HAP-1 (cell line): ENCODE data around the gene TBC1D24.
A peak's percentile ranks its signal among the peaks of the same experiment; 100 is the strongest.

ENCODE experiments used
- DNase-seq, 2 experiments: peaks; one replicate each; pipeline ENCODE4 v3.0.0-alpha.2; 2016 to 2020; ENCODE audit warnings: low spot score in 2 of 2
- H3K27me3 ChIP-seq: fragments of 250-450 bp; sonication (Bioruptor Pico); 2 replicates; pipeline ENCODE4 v1.5.1; 2020; ENCODE audit warnings: low read depth, mild to moderate bottlenecking, moderate library complexity
- H3K36me3 ChIP-seq: fragments of 250-450 bp; sonication (Bioruptor Pico); replicated peaks from 2 replicates; pipeline ENCODE4 v1.5.1; 2020; ENCODE audit warnings: mild to moderate bottlenecking
- H3K4me1 ChIP-seq: fragments of 250-450 bp; sonication (Bioruptor Pico); 2 replicates; pipeline ENCODE4 v1.5.1; 2020; ENCODE audit warnings: mild to moderate bottlenecking
- H3K4me3 ChIP-seq: fragments of 250-450 bp; sonication (Bioruptor Pico); 2 replicates; pipeline ENCODE4 v1.5.1; 2020; ENCODE audit warnings: mild to moderate bottlenecking, moderate library complexity
- H3K9me3 ChIP-seq: fragments of 250-450 bp; sonication (Bioruptor Pico); 2 replicates; pipeline ENCODE4 v1.5.1; 2020; ENCODE audit warnings: mild to moderate bottlenecking, moderate library complexity
- in situ Hi-C: fragments of 300-500 bp; cut with MboI; formaldehyde crosslinking; loops from 3 replicates; pipeline ENCODE4 v1.14.3; 2020; ENCODE audit warnings: low sequenced_read_pairs, inconsistent platforms, mixed read lengths

TBC1D24 gene

DNA sequence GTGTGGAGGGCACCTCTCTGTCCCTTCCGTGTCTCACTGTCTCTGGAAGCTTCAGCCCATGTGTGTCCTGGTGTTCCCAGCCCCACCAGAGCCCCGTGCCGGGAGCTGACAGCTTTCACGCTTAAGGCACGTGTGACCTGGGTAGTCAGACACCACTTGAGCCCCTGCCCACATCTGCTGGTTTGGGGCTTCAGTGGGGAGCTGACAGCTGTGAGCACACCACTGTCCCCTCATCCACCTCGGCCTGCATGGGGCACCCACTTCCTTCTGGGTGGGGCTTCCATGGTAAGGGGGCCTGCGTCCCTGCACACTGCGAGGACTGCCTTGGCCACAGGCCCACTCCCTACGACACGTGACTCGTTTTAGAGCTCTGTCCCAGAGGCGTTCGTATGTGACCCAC, 17.7 kb upstream of the TBC1D24 start:
- no peaks in the 10 kb centered on the region for H3K27me3 ChIP-seq
- no peaks in the 10 kb centered on the region for H3K9me3 ChIP-seq
- in situ Hi-C loops: no loop called here
- DNase-seq: no peak
- H3K36me3 ChIP-seq: peaks cover 73% of the 10 kb centered on the region
- peaks cover 17% of the 10 kb centered on the region for H3K4me1 ChIP-seq
- H3K4me3 ChIP-seq: no peak overlapping the region

GRCh38 chr16:2457946-2458345, 17.0 kb upstream of the TBC1D24 start:
- Histone ChIP-seq H3K27me3 (no peaks in the 10 kb centered on the region), H3K36me3 (peaks cover 73% of the 10 kb centered on the region), H3K4me1 (peaks cover 17% of the 10 kb centered on the region), H3K9me3 (no peaks in the 10 kb centered on the region), H3K4me3 (no peak overlapping the region)
- in situ Hi-C loops: no loop called here
- no peak for DNase-seq

- peaks cover 69% of the 10 kb centered on the region for H3K36me3 ChIP-seq
- H3K4me3 ChIP-seq: peak overlapping the region; percentile 58
- H3K4me1 ChIP-seq: peaks cover 17% of the 10 kb centered on the region
- in situ Hi-C loops: no loop called here
- H3K27me3 ChIP-seq: no peaks in the 10 kb centered on the region
- DNase-seq: peak in 1 of 2 experiments; percentile 39
- no peaks in the 10 kb centered on the region for H3K9me3 ChIP-seq
Measured at GRCh38 chr16:2458887-2459646, 15.9 kb upstream of the TBC1D24 start.

DNA sequence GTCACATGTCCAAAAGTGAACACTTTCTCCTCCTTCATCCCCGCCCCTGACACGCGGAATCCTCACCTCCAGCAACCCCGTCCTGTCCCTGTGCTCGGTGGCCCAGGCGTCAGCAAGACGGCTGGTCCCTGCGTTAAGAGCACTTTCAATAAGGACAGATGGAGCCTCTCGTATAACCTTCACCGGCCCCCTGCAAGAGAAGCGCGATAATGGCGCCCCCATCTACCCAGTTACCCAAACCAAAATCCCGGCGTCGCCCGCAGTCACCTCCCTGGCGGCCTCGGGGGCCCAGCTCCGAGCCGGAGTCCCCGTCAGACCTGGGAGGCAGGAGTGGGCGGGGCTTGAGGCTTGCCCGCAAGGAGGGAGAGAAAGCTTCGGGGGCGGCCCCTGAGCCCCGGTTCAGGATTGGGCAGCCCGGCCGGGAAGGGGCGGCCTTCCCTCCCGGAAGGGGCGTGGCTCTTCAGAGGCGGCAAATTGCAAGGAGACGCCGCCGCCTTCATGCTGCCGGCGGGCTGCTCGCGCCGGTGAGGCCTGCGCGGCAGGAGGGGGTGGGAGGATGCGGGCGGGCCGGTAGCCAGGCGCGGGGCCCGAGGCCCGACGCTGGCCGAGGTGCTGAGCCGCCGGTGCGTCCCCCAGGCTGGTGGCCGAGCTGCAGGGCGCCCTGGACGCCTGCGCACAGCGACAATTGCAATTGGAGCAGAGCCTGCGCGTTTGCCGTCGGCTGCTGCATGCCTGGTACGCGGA, 15.1 kb upstream of the TBC1D24 start, which contains the start of gene TEDC2:
TSS of gene TEDC2 (plus strand) at position 463 of the 744 bp plus-strand sequence. CDS start at position 499, 36 bp downstream.
- H3K27me3 ChIP-seq: no peaks in the 10 kb centered on the region
- H3K9me3 ChIP-seq: no peaks in the 10 kb centered on the region
- peak within 1 kb of the TSS; percentile 58 for H3K4me3 ChIP-seq
- peak; percentile 96 to 100 for DNase-seq
- H3K36me3 ChIP-seq: peaks cover 63% of the 10 kb centered on the region
- H3K4me1 ChIP-seq: peaks cover 17% of the 10 kb centered on the region
- in situ Hi-C loops: no loop called here

DNA sequence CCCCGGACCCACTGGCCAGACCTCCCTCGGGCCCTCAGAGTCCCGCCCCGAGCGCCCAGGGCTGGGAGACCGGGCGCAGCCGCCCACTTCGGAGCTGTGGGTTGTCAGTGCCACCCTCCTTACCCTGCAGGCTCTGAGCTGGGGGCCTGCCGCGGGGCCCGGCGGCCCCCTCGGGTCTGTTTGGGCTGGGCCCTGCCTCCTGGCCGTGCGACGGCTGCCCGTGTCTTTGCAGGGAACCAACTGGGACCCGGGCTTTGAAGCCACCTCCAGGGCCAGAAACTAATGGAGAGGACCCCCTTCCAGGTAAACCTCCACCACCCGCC, 14.6 kb upstream of the TBC1D24 start:
- peaks cover 17% of the 10 kb centered on the region for H3K4me1 ChIP-seq

GRCh38 chr16:2460916-2461315, 14.0 kb upstream of the TBC1D24 start:
- Histone ChIP-seq H3K36me3 (peaks cover 52% of the 10 kb centered on the region), H3K27me3 (no peaks in the 10 kb centered on the region), H3K9me3 (no peaks in the 10 kb centered on the region), H3K4me3 (peak overlapping the region; percentile 58), H3K4me1 (peaks cover 17% of the 10 kb centered on the region)
- no peak for DNase-seq
- in situ Hi-C loops: no loop called here

More for the DNA sequence above, 14.6 kb upstream of the TBC1D24 start:
- peak overlapping the region; percentile 58 for H3K4me3 ChIP-seq
- peaks cover 58% of the 10 kb centered on the region for H3K36me3 ChIP-seq
- DNase-seq: no peak
- no peaks in the 10 kb centered on the region for H3K9me3 ChIP-seq
- in situ Hi-C loops: no loop called here
- no peaks in the 10 kb centered on the region for H3K27me3 ChIP-seq

DNA sequence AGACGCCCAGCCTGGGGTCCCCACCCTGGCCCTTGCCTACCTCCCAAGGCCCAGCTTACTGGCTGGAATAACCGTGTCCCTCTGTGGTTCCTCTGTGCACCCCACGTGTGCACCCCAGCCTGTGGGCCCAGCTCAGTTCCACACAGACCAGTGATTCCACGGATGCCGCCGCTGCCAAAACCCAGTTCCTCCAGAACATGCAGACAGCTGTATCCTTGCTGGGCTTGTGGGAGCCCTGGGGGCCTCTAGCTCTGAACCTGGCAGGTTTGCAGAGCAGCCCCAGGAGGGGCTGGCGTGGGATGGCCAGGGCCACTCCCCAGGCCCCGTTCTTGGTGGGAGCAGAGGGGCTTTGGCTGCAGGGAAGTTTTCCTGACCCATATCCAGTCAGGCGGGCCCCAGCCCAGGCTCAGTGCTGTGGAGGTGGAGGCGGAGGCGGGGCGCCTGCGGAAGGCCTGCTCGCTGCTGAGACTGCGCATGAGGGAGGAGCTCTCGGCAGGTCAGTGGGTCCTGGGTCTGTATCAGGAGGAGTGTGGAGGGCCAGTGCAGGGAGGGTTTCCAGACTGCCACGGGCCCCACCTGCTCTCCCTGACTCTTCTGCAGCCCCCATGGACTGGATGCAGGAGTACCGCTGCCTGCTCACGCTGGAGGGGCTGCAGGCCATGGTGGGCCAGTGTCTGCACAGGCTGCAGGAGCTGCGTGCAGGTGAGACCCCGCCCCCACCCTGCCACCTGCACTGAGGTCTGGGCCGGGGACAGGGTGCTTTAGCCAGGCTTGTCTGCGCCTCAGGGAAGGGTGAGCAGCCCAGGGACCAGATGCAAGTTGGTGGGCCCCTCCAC, 12.7 kb upstream of the TBC1D24 start:
- H3K4me1 ChIP-seq: peaks cover 17% of the 10 kb centered on the region
- no peak for DNase-seq
- no peaks in the 10 kb centered on the region for H3K9me3 ChIP-seq
- peaks cover 39% of the 10 kb centered on the region for H3K36me3 ChIP-seq
- no peak overlapping the region for H3K4me3 ChIP-seq
- in situ Hi-C loops: no loop called here
- H3K27me3 ChIP-seq: no peaks in the 10 kb centered on the region

DNA sequence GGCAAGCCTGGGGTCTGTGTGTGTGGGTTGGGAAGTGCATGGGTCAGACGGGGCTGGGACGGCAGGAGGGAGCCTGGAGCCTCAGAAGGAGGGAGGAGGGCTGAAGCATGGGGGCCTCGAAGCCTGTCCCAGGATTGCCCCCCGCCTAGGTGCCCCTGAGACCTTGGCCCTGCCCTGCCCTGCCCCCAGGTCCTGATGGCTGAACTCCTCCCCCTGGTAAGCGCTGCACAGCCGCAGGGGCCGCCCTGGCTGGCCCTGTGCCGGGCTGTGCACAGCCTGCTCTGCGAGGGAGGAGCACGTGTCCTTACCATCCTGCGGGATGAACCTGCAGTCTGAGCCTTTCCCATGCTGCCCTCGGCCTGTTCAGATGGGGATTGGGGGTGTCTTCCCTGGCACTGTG, 10.6 kb upstream of the TBC1D24 start:
- Histone ChIP-seq H3K36me3 (peaks cover 27% of the 10 kb centered on the region), H3K9me3 (no peaks in the 10 kb centered on the region), H3K4me1 (peaks cover 29% of the 10 kb centered on the region), H3K4me3 (no peak overlapping the region), H3K27me3 (no peaks in the 10 kb centered on the region)
- in situ Hi-C loops: no loop called here
- no peak for DNase-seq

GRCh38 chr16:2465653-2466415, 9.1 kb upstream of the TBC1D24 start:
- Histone ChIP-seq H3K36me3 (peaks cover 27% of the 10 kb centered on the region), H3K4me3 (no peak overlapping the region), H3K4me1 (peaks cover 29% of the 10 kb centered on the region), H3K27me3 (no peaks in the 10 kb centered on the region), H3K9me3 (no peaks in the 10 kb centered on the region)
- no peak for DNase-seq
- in situ Hi-C loops: no loop called here

GRCh38 chr16:2466667-2467527, 8.0 kb upstream of the TBC1D24 start:
- Histone ChIP-seq H3K4me1 (peaks cover 25% of the 10 kb centered on the region), H3K27me3 (no peaks in the 10 kb centered on the region), H3K9me3 (no peaks in the 10 kb centered on the region), H3K4me3 (no peak overlapping the region), H3K36me3 (peaks cover 17% of the 10 kb centered on the region)
- DNase-seq: no peak
- in situ Hi-C loops: no loop called here

- Histone ChIP-seq H3K4me1 (peaks cover 25% of the 10 kb centered on the region), H3K9me3 (no peaks in the 10 kb centered on the region), H3K27me3 (no peaks in the 10 kb centered on the region), H3K36me3 (peaks cover 10% of the 10 kb centered on the region), H3K4me3 (peak overlapping the region; percentile 16)
- peak in 1 of 2 experiments; percentile 47 for DNase-seq
- in situ Hi-C loops: no loop called here
Measured at GRCh38 chr16:2467528-2468232, 7.2 kb upstream of the TBC1D24 start.

DNA sequence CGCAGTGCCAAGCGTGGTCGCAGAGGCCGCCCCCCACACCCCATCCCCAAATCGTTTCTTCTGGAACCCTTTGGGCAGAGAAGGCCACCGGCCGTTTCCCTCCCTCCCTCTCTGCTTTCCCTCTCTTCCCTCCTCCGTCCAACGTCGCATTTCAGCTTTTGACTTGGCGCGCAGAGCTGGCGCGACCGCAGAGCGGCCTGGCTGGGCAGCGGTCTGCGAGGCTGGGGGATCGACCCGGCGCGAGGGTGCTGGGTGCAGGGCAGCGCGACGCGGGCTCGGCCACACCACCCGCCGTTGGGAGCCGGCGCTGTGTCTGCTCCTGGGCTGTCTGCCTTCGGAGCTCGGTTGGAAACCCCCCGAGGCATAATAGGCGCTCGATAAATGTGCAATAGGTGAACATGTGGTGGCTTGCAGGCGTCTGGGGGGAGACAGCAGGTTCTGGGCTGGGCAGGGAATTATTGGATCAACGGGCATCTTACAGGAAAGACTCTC, 6.6 kb upstream of the TBC1D24 start:
- DNase-seq: peak; percentile 51 to 81
- in situ Hi-C loops: no loop called here
- H3K36me3 ChIP-seq: peaks cover 4% of the 10 kb centered on the region; the same call in 1 of the 2 replicates
- peak overlapping the region; percentile 16 for H3K4me3 ChIP-seq
- peaks cover 29% of the 10 kb centered on the region for H3K4me1 ChIP-seq
- no peaks in the 10 kb centered on the region for H3K9me3 ChIP-seq
- H3K27me3 ChIP-seq: no peaks in the 10 kb centered on the region
